Smooth muscle cell of the pulmonary artery (primary cell): ENCODE measurements around the gene NLN. TPM values are rescaled to one million over a fixed set of nuclear protein-coding genes. Genes with fewer than 3 reads are reported as not detected.

ENCODE experiments used
- total RNA-seq: library from RNA; depleted of rRNA; stranded (reverse); fragments of >200 nt; gene quantifications from 2 replicates; pipeline ENCODE4 v1.2.3, GENCODE V29; 2014

Gene NLN
- 37.7 and 51.1 TPM in 2 replicates for total RNA-seq

GRCh38 chr5:65721720-65722574 is at the start of gene NLN, which contains the start of gene SGTB:
NLN (plus strand) TSS chr5:65722205; CDS start chr5:65722374, 169 bp downstream.
SGTB (minus strand) TSS chr5:65722109; CDS start chr5:65720807, 1,302 bp downstream.

Other genes starting within 250 kb of the NLN start
- gene ADAMTS6, start 240.3 kb upstream of the NLN start, total RNA-seq, result 85.0 and 90.7 TPM in 2 replicates
- 4.7 and 8.3 TPM in 2 replicates for gene CENPK, start 159.0 kb upstream of the NLN start, total RNA-seq
- gene PPWD1, start 158.9 kb upstream of the NLN start, total RNA-seq, result 25.9 and 31.3 TPM in 2 replicates
- 34.5 and 48.0 TPM in 2 replicates for gene TRIM23, start 97.9 kb upstream of the NLN start, total RNA-seq
- 1.8 and 2.3 TPM in 2 replicates for gene SHLD3, start 97.2 kb upstream of the NLN start, total RNA-seq
- gene TRAPPC13, start 97.2 kb upstream of the NLN start, total RNA-seq, result 17.9 and 19.7 TPM in 2 replicates
- 25.3 and 26.1 TPM in 2 replicates for gene SGTB, start 96 bp upstream of the NLN start, total RNA-seq
- 54.5 and 69.7 TPM in 2 replicates for gene ERBIN, start 204.4 kb downstream of the NLN start, total RNA-seq